ENCODE data around the gene TAL1. TPM values are rescaled to one million over a fixed set of nuclear protein-coding genes. Genes with fewer than 3 reads are reported as not detected.

TAL1 gene
- total RNA-seq, 1 donor from 2014 or later: not detected

- no peak overlapping the region for H3K4me3 Mint-ChIP-seq
- no peak for TF ChIP-seq CTCF (IDR thresholded peaks at IDR 0.05)
- no peaks in the 10 kb centered on the region for H3K4me1 Mint-ChIP-seq
- ATAC-seq (ENCODE audit: low read depth) (no peak), DNase-seq (no peak)
- no peak overlapping the region for H3K27ac Mint-ChIP-seq
- peaks cover 18% of the 10 kb centered on the region for H3K27me3 Mint-ChIP-seq
- POLR2A ChIA-PET: no interaction called here
- intact Hi-C loops (cut with micrococcal nuclease): loop anchor here (5.0 to 10.0 kb wide), 3 partner anchors 144 to 1047 kb away; partner anchors contain the start of genes CMPK1 and FOXD2
- no peaks in the 10 kb centered on the region for H3K36me3 Mint-ChIP-seq (ENCODE audit: low read depth)
- CTCF ChIA-PET: interaction anchor here (1.1 to 3.8 kb wide), 3 partner anchors 10 to 246 kb away, joined by 3 to 25 read pairs (median 4); no protein-coding TSS in a partner anchor
- H3K9me3 Mint-ChIP-seq: no peaks in the 10 kb centered on the region
Observed at GRCh38 chr1:47190509-47190855, 41.5 kb downstream of the TAL1 start.

GRCh38 chr1:47189844-47190508, 42.0 kb downstream of the TAL1 start, which contains the start of gene PDZK1IP1:
TSS of gene PDZK1IP1 (minus strand) at chr1:47190036. CDS start at chr1:47189932, 104 bp downstream.
- Mint-ChIP-seq H3K27ac (no peak within 1 kb of the TSS), H3K4me3 (no peak within 1 kb of the TSS), H3K9me3 (no peaks in the 10 kb centered on the region), H3K4me1 (no peaks in the 10 kb centered on the region), H3K36me3 (ENCODE audit: low read depth) (no peaks in the 10 kb centered on the region), H3K27me3 (peaks cover 16% of the 10 kb centered on the region)
- ChIA-PET POLR2A (no interaction called here), CTCF (interaction anchor here (0.9 to 1.6 kb wide), 2 partner anchors 11 to 246 kb away, joined by 3 read pairs; no protein-coding TSS in a partner anchor)
- no peak for TF ChIP-seq CTCF (IDR thresholded peaks at IDR 0.05)
- ATAC-seq (ENCODE audit: low read depth): no peak
- intact Hi-C loops (cut with micrococcal nuclease): loop anchor here (5.0 to 10.0 kb wide), 3 partner anchors 145 to 1047 kb away; partner anchors contain the start of genes CMPK1 and FOXD2
- no peak for DNase-seq

- no peak overlapping the region for H3K27ac Mint-ChIP-seq
- peaks cover 20% of the 10 kb centered on the region for H3K27me3 Mint-ChIP-seq
- TF ChIP-seq CTCF (IDR thresholded peaks at IDR 0.05): no peak
- DNase-seq (no peak), ATAC-seq (ENCODE audit: low read depth) (no peak)
- intact Hi-C loops (cut with micrococcal nuclease): no loop called here
- H3K4me1 Mint-ChIP-seq: no peaks in the 10 kb centered on the region
- POLR2A ChIA-PET: no interaction called here
- no peak overlapping the region for H3K4me3 Mint-ChIP-seq
- H3K9me3 Mint-ChIP-seq: no peaks in the 10 kb centered on the region
- CTCF ChIA-PET: interaction anchor here (0.9 to 1.6 kb wide), 2 partner anchors 10 to 247 kb away, joined by 3 read pairs; no protein-coding TSS in a partner anchor
- no peaks in the 10 kb centered on the region for H3K36me3 Mint-ChIP-seq (ENCODE audit: low read depth)
Observed at GRCh38 chr1:47188791-47189785, 42.9 kb downstream of the TAL1 start.

- ATAC-seq (ENCODE audit: low read depth): no peak
- Mint-ChIP-seq H3K9me3 (no peaks in the 10 kb centered on the region), H3K36me3 (ENCODE audit: low read depth) (no peaks in the 10 kb centered on the region), H3K27me3 (peaks cover 16% of the 10 kb centered on the region), H3K4me3 (no peak overlapping the region), H3K4me1 (no peaks in the 10 kb centered on the region), H3K27ac (no peak overlapping the region)
- no peak for TF ChIP-seq CTCF (IDR thresholded peaks at IDR 0.05)
- POLR2A ChIA-PET: no interaction called here
- intact Hi-C loops (cut with micrococcal nuclease): no loop called here
- no peak for DNase-seq
- CTCF ChIA-PET: no interaction called here
Observed at GRCh38 chr1:47187926-47188250, 44.1 kb downstream of the TAL1 start.
